ENCODE measurements around the gene SIL1. TPM values are rescaled to one million over a fixed set of nuclear protein-coding genes. Genes with fewer than 3 reads are reported as not detected.
"Not testable (repeated sequence)": the region's sequence is repeated elsewhere in the genome, so short reads cannot be mapped to it uniquely, and the experiment has no call there.

The SIL1 gene
- total RNA-seq, 1 donor = 12.4 TPM

DNA sequence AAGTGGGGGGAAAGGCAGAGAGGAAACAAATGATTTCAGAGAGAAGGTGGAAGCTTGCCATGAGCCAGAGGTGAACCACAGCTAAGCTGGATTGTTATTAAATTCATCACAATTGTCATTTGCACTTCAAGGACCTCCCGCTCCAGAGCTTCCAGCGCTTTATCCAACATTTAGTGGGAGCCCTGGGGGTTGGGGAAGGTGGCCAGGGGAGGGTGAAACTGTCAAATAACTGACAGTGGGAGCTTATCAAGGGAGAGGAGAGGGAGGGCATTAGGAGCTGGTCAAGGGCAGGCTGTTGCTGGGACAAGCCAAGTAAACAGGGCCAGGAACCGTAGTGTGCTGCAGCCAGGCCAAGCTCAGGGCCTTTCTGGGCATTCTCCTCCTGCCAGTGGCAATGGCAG is 71.5 kb downstream of the SIL1 start:
- H3K9me3 ChIP-seq (ENCODE audit: low read depth, low read length) = no peaks in the 10 kb centered on the region
- H3K4me3 ChIP-seq (ENCODE audit: low read length) = no peak overlapping the region
- H3K4me1 ChIP-seq (ENCODE audit: insufficient read depth, low read length) = peaks cover 3% of the 10 kb centered on the region
- H3K27me3 ChIP-seq (ENCODE audit: insufficient read depth, low read length) = no peaks in the 10 kb centered on the region

DNA sequence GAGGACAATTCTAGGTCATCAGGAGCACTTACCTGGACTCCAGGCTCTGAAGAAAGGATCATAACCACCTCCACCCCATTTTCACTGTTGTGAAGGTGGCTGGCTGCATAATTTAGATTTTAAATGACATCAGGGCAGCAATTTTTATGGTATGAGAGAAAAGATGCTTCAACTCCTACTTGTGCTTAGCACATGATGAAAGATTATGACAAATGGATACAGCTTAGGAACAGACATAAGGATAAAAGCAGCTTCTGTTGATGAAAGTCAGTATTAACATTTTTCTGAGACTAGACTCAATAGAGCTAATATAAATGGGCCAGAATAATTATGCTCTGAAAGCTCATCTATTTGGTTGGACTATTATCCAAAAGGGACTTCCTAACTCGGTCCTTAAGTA is 72.2 kb downstream of the SIL1 start:
- Histone ChIP-seq H3K9me3 (ENCODE audit: low read depth, low read length) (no peaks in the 10 kb centered on the region), H3K4me3 (ENCODE audit: low read length) (no peak overlapping the region), H3K27me3 (ENCODE audit: insufficient read depth, low read length) (no peaks in the 10 kb centered on the region), H3K4me1 (ENCODE audit: insufficient read depth, low read length) (no peaks in the 10 kb centered on the region)

DNA sequence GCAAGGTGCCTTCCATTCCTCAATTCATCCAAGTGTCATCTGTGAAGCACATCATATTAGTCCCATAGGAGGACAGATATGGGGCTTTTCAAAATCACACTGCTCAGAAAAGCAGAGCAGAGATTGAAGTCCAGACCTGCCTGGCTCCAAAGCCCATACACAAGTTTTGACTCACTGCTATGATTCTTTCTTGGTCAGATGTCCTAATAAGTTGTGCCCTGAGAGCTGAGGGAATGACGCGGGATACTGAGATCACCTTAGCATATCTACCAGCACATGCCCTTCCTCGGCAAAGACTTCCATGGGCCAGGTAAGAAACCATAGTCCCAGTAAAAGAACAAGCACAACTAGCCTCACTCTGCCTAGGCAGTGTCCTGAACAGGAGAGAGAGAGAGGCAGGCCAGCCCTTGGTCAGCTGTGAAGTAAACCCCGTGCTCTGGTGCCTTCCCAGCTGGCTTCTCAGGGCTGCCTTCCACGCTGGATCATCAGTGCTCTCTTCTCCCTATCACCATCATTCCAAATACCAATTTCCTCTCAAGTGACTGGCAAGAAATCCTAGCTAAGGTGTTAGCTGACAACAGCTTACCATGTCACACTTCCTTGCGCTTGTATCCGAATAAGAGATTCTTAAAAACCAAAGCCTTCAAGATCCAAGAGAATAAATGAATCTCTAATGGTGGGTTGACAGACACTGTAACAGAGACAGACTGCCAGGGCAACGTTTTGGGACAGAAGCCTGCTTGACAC is 73.2 kb downstream of the SIL1 start:
- Histone ChIP-seq H3K4me1 (ENCODE audit: insufficient read depth, low read length) (no peaks in the 10 kb centered on the region), H3K9me3 (ENCODE audit: low read depth, low read length) (no peaks in the 10 kb centered on the region), H3K27me3 (ENCODE audit: insufficient read depth, low read length) (no peaks in the 10 kb centered on the region), H3K4me3 (ENCODE audit: low read length) (no peak overlapping the region)

DNA sequence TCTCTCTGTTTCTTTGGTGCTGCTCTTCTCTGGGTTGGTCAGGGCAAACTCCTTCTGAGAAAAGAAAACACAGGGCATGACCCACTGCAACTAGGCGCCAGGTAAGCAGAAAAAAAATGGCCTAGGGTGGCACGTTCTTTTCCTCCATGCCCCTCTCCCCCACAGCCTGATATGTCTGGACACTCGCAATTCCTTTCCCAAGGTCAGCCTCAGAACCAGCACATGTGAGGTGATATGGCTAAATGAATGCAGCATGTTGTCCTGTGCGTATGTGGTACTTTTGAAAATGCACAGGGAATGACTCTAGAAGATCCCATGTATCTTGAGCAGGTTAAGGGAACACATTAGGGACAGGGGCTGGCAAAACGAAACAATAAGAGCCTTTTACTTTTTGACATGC is 77.0 kb downstream of the SIL1 start:
- Histone ChIP-seq H3K27me3 (ENCODE audit: insufficient read depth, low read length) (no peaks in the 10 kb centered on the region), H3K4me3 (ENCODE audit: low read length) (no peak overlapping the region), H3K9me3 (ENCODE audit: low read depth, low read length) (no peaks in the 10 kb centered on the region), H3K4me1 (ENCODE audit: insufficient read depth, low read length) (no peaks in the 10 kb centered on the region)

DNA sequence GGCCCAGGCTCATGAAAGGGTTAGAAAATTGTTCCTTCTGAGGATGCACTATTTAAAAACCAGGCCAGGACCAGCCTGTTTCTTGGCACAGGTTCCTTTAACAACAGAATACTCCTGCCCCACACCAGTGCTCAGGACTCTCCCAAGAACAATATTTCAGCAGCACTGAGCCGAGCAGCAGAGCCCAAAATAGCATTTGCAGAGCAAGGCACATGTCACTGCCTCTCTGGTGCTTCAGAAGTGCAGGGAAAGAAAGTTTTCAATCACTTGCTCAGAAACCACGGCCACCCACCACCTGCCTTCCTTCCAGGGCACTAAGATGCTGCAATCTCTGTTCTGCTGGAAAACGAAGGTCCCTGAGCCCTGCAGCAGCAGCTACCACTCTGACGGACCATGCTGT is 77.6 kb downstream of the SIL1 start:
- no peaks in the 10 kb centered on the region for H3K9me3 ChIP-seq (ENCODE audit: low read depth, low read length)
- H3K27me3 ChIP-seq (ENCODE audit: insufficient read depth, low read length) = no peaks in the 10 kb centered on the region
- no peaks in the 10 kb centered on the region for H3K4me1 ChIP-seq (ENCODE audit: insufficient read depth, low read length)
- no peak overlapping the region for H3K4me3 ChIP-seq (ENCODE audit: low read length)

DNA sequence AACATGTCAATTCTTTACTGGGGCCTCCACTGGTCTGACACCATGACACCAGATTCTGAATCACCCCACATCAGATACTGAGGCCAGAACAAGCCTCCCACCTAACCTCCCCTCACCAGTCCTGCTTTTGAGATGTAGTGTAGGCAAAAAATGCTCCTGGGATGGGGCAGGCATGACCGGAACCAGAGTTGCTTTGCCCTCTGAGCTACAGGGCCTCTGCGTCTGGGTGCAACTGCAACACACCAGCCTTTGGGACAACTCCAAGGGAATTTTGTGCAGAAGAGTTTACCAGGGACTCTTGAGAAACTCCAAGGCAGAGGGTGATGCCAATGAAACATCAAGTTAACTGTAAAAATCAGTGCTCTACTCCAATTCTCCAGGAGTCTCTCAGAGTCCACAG is 79.4 kb downstream of the SIL1 start:
- Histone ChIP-seq H3K4me3 (ENCODE audit: low read length) (no peak overlapping the region), H3K27me3 (ENCODE audit: insufficient read depth, low read length) (no peaks in the 10 kb centered on the region), H3K9me3 (ENCODE audit: low read depth, low read length) (no peaks in the 10 kb centered on the region), H3K4me1 (ENCODE audit: insufficient read depth, low read length) (no peaks in the 10 kb centered on the region)

DNA sequence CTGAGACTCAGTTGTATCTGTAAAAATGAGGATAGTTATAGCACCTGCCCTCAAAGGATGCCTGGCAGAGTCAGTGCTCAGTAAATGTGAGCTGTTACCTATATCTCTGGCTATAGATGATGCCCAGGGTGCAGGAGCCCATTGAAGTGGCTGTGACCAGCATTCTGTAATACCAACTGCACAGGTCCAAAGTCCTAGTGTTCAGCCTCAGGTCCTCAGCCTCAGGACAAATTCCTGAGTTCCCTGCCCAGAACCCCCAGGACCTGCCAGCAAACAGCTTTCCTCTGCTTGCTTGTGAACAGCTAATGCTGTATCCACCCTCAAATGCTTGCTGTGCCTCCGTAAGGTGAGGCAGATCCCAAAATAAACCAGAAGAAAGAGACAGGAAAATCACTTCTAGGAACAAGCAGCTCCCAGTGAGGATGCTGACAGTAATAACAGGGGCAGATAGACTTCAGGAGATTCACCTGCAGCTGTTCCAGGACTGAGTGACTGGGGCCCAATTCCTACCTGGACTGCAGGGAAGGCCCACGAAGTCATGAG is 80.8 kb downstream of the SIL1 start:
- Histone ChIP-seq H3K4me1 (ENCODE audit: insufficient read depth, low read length) (no peaks in the 10 kb centered on the region), H3K9me3 (ENCODE audit: low read depth, low read length) (no peaks in the 10 kb centered on the region), H3K27me3 (ENCODE audit: insufficient read depth, low read length) (no peaks in the 10 kb centered on the region), H3K4me3 (ENCODE audit: low read length) (no peak overlapping the region)

DNA sequence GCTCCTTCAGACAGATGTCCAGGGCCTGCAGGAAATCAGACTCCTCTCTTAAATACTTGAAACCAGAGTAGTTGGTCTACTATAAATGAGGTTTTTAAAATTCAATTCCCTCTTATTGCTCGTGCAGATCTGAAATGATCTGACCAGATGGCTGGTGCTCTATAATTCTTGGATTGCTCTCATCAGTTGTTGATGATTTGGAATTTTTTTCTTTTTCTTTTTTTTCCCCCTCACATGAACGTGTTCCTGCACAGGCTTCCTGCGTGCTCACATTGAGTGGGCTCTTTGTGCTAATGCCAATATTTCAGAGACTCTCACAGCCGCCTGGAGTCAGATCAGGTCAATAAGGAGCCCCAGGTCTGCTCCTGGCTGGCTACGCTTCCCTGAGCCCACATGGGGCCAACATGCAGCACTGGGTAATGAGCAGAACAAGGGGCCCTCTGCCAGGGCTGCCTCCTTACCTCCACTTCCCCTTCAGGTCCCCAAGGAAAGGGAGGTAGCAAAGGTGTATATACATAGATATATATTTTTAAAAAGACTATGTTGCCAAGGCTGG is 82.0 kb downstream of the SIL1 start:
- H3K27me3 ChIP-seq (ENCODE audit: insufficient read depth, low read length) = no peaks in the 10 kb centered on the region
- no peak overlapping the region for H3K4me3 ChIP-seq (ENCODE audit: low read length)
- no peaks in the 10 kb centered on the region for H3K9me3 ChIP-seq (ENCODE audit: low read depth, low read length)
- no peaks in the 10 kb centered on the region for H3K4me1 ChIP-seq (ENCODE audit: insufficient read depth, low read length)

DNA sequence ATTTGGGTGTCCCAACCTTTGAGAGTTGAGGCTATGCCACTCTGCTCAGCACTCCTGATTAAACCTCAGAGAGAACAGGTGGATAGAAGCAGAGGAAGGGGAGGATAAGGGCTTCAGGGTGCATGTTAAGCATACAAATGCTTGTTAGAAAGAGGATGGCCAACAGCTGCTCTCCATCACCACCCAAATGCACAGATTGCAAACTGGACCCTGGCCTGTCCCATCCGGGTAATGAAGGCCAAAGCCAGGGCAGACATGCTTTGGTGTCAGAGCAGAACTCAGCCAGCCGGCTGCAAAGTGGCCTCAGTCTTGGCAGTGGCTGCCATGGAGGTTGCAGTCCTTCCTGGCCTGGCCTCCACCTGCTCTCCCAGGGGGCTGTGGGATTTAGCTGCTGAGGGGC is 84.3 kb downstream of the SIL1 start:
- Histone ChIP-seq H3K4me1 (ENCODE audit: insufficient read depth, low read length) (no peaks in the 10 kb centered on the region), H3K27me3 (ENCODE audit: insufficient read depth, low read length) (no peaks in the 10 kb centered on the region), H3K4me3 (ENCODE audit: low read length) (no peak overlapping the region), H3K9me3 (ENCODE audit: low read depth, low read length) (no peaks in the 10 kb centered on the region)

DNA sequence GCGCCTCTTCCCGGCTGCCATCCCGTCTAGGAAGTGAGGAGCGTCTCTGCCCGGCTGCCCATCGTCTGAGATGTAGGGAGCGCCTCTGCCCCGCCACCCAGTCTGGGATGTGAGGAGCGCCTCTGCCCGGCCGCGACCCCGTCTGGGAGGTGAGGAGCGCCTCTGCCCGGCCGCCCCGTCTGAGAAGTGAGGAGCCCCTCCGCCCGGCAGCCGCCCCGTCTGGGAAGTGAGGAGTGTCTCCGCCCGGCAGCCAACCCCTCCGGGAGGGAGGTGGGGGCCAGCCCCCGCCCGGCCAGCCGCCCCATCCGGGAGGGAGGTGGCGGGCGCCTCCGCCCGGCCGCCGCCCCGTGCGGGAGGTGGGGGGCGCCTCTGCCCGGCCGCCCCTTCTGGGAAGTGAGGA is 85.8 kb downstream of the SIL1 start:
- H3K27me3 ChIP-seq (ENCODE audit: insufficient read depth, low read length); H3K9me3 ChIP-seq (ENCODE audit: low read depth, low read length); H3K4me1 ChIP-seq (ENCODE audit: insufficient read depth, low read length); H3K4me3 ChIP-seq (ENCODE audit: low read length): not testable (repeated sequence)

DNA sequence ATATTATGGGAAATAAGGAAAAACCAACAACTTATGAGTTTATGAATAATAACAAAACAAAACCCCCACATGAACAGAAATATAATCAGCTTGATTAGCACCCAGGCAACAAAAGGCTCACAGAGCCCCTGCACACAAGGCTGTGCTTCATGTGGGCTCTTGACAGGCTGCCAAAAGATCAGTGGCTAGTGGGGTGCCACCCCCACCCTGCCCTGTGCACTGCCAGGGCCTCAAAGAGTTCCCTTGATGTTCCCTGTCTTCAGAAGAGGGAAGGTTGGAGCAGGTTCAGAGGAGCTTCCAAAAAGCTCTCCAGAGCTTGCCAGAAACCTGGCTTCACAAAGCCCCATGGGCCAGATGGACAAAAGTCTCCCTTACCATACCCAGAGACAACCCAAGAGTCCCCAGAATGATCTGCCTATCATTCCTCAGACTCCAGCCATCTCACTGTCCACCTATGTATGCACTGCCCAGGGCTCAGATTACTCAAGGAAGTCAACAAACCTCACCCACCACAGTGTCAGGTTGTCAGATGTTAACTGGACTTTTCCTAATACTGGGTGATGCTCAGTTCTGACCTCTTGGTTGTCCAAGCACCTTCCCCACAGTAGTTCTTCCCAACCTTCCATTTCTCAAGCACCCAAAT is 87.5 kb downstream of the SIL1 start:
- no peak overlapping the region for H3K4me3 ChIP-seq (ENCODE audit: low read length)
- no peaks in the 10 kb centered on the region for H3K27me3 ChIP-seq (ENCODE audit: insufficient read depth, low read length)
- H3K9me3 ChIP-seq (ENCODE audit: low read depth, low read length) = no peaks in the 10 kb centered on the region
- no peaks in the 10 kb centered on the region for H3K4me1 ChIP-seq (ENCODE audit: insufficient read depth, low read length)

DNA sequence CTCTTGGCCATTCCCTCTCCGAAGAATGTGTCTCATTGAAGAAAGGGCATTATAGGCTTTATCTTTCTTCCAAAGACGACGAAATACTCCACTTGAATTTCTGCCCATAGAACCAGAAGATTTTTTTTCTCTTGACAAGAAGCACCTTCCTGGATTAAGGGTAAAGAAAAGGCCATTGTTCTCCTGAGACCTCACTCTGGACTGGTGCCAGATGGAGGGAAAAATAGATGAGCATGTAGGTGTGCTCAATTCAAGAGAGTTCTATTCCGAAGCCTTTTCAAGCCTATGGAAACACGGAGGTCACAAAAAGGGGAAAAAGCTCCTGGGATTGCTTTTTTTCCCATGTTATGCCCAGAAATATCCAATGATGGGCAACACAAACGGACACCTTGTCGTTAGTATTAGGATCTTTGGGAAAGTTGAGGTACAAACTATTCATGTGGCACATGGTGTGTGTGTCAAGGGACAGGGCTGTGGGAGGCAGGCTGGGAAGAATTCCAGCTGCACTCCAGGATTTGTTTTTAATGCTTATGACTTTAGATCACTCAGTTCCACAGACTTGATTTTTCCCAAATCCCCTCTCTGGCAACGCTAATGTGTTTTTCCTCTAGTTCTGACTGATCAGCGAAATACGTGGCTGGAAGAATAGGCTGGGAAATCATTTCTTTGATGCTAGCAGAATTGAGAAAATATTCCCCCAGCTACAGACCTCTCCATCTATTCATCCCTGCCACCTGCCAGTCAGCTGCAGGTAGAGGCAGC is 89.9 kb downstream of the SIL1 start:
- no peaks in the 10 kb centered on the region for H3K9me3 ChIP-seq (ENCODE audit: low read depth, low read length)
- H3K27me3 ChIP-seq (ENCODE audit: insufficient read depth, low read length) = no peaks in the 10 kb centered on the region
- no peak overlapping the region for H3K4me3 ChIP-seq (ENCODE audit: low read length)
- H3K4me1 ChIP-seq (ENCODE audit: insufficient read depth, low read length) = no peaks in the 10 kb centered on the region

DNA sequence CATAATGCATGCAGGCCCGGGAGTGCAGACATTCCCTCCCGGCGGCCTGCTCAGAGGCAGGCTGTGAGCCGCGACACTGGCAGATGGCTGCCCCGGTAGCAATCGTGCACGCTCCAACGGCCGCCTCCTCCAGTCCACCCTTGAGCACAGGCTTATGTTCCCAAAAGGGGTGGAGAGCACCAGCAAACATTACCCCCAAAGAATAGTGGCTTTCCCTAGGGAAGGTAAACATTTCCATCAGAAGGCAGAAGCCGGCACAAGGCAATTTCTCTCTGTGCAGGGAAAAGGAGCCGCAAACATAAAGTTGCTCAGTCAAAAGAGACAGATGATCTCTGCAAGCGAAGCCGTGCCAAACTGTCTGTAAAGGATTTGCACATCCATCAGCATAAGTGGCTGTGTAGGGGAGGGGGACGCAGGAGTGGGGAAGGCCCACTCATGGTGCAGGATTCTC is 92.5 kb downstream of the SIL1 start:
- no peak overlapping the region for H3K4me3 ChIP-seq (ENCODE audit: low read length)
- H3K9me3 ChIP-seq (ENCODE audit: low read depth, low read length) = no peaks in the 10 kb centered on the region
- no peaks in the 10 kb centered on the region for H3K27me3 ChIP-seq (ENCODE audit: insufficient read depth, low read length)
- no peaks in the 10 kb centered on the region for H3K4me1 ChIP-seq (ENCODE audit: insufficient read depth, low read length)

DNA sequence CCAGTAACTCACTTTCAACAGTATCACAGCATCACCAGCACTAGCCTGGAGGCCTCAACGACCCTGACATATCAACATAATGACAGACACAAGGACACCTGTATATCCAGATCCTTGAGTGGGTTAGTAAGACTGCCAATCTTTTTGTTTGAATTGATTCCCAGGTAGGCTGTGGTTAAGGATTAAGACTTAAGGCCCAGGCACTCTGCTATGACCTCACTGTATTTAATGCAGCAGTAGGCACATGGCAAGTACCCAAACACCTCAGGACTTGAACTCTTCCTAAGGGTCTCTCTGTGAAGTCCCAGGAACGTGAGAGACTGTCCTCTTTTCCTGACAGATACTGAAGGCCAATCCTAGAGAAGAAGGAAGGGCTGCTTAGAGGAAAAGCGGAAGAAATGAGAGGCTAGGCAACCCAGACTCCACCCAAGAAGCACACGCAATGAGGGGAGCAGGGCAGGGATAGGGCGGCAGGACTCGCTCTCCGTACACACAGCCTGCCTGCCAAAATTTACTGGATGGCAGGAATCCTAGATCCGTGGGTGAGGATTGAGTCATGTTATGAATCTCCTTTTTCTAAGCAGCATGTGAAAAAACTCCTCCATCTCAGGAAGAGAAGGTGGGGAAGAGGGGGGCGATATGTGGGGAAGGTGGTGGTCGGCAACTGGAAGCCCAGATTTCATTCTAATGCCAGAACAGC is 93.4 kb downstream of the SIL1 start:
- no peaks in the 10 kb centered on the region for H3K9me3 ChIP-seq (ENCODE audit: low read depth, low read length)
- H3K4me3 ChIP-seq (ENCODE audit: low read length) = no peak overlapping the region
- H3K27me3 ChIP-seq (ENCODE audit: insufficient read depth, low read length) = no peaks in the 10 kb centered on the region
- H3K4me1 ChIP-seq (ENCODE audit: insufficient read depth, low read length) = no peaks in the 10 kb centered on the region

All from mononuclear cell (primary cell).